GM12873 (cell line): Measurements from ENCODE around the gene BBS1.

Source experiments
- TF ChIP-seq, protein P1 (sequence below): IDR thresholded peaks from 2 replicates; pipeline ENCODE4 v1.5.1; 2012; ENCODE audit warnings: low read depth, mild to moderate bottlenecking, moderate library complexity, low read length, control low read depth; ENCODE audit not compliant: insufficient read depth; ENCODE audit errors: missing control alignments

The BBS1 gene

DNA sequence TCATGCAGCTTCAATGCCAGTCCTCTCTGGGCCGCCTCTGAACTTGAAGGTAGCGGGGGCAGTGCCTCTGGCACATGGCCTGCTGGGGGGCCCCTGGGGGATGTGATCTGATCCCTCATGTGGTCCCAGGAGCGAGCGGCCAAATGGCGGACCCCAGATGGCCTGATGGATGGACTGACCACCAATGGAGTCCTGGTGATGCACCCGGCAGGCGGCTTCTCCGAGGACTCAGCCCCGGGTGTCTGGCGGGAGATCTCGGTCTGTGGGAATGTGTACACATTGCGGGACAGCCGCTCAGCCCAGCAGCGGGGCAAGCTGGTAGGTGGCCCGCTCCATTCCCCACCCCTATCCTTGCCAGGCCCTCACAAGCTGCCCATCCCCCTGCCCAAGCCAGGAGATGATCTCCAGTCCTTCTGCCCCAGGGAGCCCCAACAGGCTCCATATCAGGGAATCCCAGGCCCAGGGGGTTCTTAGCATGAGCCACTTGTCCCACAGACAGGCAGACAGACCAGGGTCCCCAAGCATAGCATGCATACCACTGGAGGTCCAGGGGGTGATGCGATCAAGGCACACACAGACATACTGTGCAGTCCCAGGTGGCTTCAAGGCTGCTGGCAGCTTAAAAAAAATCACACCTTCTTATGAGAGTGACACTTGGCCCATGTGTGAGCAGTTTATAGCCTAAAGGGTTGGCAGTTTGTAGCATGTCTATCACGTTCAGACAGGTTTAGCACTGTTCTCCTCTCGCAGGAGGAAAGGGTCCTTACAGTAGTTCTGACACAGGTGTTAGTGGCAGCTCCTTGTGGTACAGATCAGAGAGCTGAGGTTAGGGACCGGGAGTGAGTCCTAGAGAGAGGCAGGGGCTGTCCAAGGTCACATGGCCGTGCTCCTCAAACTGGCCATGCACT lies 36.6 kb upstream of the BBS1 start:
- TF ChIP-seq, protein P1, sequence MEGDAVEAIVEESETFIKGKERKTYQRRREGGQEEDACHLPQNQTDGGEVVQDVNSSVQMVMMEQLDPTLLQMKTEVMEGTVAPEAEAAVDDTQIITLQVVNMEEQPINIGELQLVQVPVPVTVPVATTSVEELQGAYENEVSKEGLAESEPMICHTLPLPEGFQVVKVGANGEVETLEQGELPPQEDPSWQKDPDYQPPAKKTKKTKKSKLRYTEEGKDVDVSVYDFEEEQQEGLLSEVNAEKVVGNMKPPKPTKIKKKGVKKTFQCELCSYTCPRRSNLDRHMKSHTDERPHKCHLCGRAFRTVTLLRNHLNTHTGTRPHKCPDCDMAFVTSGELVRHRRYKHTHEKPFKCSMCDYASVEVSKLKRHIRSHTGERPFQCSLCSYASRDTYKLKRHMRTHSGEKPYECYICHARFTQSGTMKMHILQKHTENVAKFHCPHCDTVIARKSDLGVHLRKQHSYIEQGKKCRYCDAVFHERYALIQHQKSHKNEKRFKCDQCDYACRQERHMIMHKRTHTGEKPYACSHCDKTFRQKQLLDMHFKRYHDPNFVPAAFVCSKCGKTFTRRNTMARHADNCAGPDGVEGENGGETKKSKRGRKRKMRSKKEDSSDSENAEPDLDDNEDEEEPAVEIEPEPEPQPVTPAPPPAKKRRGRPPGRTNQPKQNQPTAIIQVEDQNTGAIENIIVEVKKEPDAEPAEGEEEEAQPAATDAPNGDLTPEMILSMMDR: no peak

- TF ChIP-seq, protein P1: no peak
Measured at GRCh38 chr11:66475349-66476172, 34.9 kb upstream of the BBS1 start.

GRCh38 chr11:66476173-66476840 lies 34.1 kb upstream of the BBS1 start:
- TF ChIP-seq, protein P1: no peak

DNA sequence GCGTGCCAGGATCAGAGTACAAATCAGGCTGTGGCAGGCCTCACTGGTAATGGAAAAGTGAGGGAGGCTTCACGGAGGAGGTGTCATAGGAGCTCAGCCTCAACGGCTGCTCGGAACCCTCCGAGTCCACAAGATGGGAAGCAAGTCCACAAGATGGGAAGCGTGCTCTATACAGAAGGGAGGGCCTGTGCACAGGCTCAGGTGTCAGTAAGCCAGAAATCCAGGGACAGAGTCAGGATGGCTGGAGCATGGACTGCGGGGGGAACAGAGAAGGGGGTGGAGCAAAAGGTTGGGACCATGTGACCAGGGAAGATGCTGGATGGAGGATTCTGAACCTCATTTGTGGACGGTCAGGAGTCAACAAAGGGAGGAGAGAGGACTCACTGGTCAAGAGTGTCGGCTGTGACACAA lies 33.6 kb upstream of the BBS1 start:
- TF ChIP-seq, protein P1: no peak

DNA sequence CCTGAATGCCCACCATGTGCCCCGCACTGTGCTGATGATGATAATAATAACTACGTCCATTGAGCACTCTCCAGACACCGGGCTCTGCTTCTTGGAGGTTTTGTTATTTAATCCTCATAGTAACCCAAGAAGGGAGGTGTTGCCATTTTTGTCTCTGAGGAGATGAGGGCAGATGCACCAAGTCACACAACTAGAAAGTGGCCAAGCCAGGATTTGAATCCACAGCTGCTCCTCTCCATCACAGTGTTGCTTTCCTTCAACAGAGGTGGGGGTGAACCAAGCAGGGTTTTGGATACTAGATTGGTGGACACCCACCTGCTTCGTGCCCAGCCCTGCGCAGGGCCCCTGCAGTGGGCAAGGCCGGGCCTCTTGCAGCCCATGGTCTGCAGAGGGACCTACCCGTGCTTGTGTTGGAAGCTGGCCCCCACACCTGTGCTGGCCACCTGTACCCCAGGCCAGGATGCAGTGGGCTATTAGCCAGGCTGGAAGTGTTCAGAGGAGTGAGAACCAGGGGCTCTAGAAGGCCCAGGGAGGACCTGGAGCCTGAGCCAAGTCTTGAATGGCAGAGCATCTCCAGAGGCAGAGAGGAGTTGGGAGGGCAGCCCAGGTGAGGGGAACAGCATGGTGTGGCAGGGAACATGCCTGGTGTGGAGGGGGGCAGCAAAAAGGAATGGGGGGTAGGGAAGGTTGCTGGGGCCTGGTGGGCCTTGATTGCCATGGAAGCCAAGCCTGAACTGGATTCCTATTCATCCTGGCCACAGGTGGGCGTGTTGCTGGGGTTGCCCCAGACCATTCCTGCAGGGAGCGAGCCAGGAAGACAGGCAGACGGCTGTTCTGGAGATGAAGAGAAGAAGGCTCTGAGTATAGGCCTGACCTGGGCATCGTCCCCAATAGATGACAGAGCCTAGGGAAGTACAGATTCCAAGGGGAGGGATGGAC lies 32.9 kb upstream of the BBS1 start:
- TF ChIP-seq, protein P1: no peak

DNA sequence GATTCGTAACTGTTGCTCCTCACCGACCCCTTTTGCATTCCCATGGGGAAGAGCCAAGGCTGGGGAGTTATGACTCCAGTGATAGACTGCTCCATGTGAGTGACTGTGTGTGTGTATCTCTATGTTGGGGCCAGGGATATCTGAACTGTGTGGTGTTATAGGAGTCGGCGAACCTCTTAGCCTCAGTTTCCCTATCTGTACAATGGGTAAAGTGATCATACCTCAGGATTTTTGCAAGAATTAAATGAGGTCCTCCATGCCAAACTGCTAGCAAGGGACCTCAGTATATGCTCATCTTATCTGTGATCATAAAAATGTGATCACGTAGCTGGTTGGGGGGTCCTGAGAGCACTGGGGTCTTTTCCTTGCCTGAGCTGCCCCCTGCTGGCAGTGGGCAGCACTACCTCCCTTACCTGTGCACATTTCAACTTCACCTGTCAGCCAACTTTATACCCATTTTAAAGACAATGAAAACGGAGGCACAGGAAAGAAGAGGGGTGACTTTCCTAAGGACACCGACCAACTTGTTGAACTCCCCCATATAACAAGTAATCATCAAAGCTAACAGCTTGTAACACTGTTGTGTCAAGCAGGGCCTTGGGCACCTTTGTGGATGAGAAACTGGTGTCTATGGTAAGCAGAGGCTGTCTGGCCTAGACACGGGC lies 31.6 kb upstream of the BBS1 start:
- TF ChIP-seq, protein P1: peak; percentile 96
